CD1c-positive myeloid dendritic cell (primary cell): ENCODE results near the gene MYLIP.
"Not testable (repeated sequence)": the region's sequence is repeated elsewhere in the genome, so short reads cannot be mapped to it uniquely, and the experiment has no call there.

Experiments used
- DNase-seq: peaks from one replicate; pipeline ENCODE4 v3.0.0-alpha.2; 2016; ENCODE audit errors: extremely low spot score

Gene MYLIP

DNA sequence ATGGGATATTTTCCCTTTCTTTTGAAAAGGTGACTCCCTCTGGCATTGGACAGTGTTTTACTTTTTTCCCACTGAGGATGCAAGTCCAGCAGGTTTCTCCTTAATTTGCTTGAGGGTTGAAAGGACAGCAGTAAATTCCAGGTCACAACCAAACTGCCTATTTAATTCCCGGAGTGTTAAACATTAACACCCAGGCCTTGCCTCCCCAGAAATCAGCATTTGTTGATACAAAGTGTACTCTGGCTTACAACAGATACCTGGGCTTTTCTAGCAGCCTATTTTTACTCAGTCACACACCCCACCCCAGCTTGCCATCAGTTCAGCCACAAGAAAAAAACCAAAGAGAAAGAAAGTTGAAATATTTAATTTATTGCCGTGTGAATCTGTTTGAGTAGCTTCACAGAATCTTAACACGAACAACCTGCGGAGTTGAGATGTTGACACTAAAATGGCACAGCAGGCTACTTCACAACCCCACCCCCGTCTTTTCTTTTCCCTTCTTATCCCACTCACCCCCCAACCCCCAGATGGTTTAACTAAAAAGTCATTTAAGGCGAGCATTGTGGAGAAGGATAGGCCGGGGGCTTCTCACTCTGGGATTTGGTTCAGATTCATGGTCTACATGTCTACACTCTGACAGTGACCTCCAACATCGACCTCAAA, 45.7 kb downstream of the MYLIP start:
- DNase-seq = no peak

GRCh38 chr6:16176600-16176999, 47.7 kb downstream of the MYLIP start:
- not testable (repeated sequence) for DNase-seq

DNA sequence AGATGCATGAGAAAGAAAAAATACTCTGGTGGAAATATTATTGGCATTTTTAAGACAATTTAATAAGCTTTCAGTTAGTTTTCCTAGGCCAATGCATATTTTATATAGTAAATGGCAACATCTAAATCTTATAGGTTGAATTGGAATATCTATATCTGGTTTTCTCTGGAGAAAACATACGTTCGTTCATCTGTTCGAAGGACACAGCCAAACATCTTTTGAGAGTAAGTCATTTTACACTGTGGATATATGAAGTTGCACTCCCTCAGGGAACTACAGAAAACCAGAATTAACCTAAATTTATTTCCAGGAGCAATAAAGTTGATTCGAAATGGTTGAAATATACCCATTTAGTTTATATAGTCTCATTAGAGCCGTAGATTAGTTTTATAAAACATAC, 49.0 kb downstream of the MYLIP start:
- no peak for DNase-seq

GRCh38 chr6:16178351-16178750, 49.5 kb downstream of the MYLIP start:
- DNase-seq = no peak

GRCh38 chr6:16179063-16179462, 50.2 kb downstream of the MYLIP start:
- no peak for DNase-seq

GRCh38 chr6:16179970-16180431, 51.1 kb downstream of the MYLIP start:
- DNase-seq = peak; percentile 40

GRCh38 chr6:16180696-16181438, 52.0 kb downstream of the MYLIP start:
- no peak for DNase-seq

- DNase-seq = no peak
Observed at GRCh38 chr6:16181439-16182297, 52.8 kb downstream of the MYLIP start.

GRCh38 chr6:16183187-16183664, 54.3 kb downstream of the MYLIP start:
- DNase-seq = peak; percentile 66

GRCh38 chr6:16184129-16184528, 55.2 kb downstream of the MYLIP start:
- peak; percentile 72 for DNase-seq

- no peak for DNase-seq
Observed at GRCh38 chr6:16184551-16184950, 55.7 kb downstream of the MYLIP start.

DNA sequence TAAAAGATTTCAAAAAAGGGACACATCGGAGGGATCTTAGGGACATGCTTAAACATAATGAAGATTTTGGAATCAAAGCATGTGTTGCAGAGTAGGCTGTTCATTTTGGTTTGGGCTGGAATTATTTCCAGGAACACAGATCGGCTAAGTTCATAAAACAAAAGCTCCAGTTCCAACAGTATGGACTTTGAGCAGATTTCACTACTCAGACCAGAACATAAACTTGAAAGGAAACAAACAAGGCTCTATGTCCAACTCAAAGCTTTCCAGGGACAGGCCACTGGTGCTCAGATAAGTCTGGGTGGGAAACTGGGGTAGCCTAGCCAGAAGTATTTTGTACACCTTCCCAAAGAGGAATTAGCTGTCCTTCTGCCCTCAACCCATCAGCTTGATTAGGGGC, 58.3 kb downstream of the MYLIP start:
- DNase-seq = no peak

DNA sequence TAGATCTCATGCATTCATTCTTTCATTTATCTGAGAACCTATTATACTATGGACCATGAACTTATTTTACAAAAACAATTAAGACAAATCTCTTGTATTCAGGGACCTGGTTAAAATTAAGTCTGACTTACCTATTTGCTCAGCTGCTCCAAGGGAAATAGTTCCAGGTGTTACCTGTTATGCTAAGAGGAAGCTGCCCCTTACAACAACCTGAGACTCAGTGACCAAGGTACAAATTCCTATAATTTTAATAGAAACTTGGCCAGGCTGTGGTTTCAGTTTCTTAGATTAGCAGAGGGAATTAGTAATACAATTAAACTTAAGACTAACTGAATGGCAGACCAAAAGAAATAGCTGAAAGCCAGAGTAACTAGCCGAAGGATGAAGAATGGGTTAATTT, 61.3 kb downstream of the MYLIP start:
- no peak for DNase-seq

DNA sequence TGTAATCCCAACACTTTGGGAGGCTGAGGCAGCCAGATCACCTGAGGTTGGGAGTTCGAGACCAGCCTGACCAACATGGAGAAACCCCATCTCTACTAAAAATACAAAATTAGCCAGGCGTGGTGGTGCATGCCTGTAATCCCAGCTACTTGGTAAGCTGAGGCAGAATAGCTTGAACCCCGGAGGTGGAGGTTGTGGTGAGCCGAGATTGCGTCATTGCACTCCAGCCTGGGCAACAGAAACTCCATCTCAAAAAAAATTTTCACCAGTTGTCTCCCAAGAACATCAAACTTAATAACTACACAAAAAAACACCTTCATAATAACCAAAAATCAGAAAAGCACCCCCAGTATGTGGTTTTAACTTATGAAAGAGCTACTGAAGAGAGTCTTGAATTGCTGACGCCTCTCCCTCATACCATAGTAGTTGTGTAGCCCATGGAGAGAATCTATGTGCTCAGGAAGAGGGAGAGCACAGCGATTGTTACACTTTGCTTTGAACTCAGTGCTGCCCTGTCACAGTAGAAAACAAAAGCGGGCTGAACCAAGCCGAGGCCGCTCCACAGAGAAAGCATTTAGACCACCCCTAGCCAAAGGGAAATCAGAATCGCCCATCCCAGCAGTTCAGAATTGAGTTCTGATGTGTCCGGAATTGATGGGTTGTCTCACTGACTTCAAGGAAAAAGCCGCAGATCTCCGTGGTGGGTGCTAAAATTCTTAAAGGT, 67.5 kb downstream of the MYLIP start:
- no peak for DNase-seq

DNA sequence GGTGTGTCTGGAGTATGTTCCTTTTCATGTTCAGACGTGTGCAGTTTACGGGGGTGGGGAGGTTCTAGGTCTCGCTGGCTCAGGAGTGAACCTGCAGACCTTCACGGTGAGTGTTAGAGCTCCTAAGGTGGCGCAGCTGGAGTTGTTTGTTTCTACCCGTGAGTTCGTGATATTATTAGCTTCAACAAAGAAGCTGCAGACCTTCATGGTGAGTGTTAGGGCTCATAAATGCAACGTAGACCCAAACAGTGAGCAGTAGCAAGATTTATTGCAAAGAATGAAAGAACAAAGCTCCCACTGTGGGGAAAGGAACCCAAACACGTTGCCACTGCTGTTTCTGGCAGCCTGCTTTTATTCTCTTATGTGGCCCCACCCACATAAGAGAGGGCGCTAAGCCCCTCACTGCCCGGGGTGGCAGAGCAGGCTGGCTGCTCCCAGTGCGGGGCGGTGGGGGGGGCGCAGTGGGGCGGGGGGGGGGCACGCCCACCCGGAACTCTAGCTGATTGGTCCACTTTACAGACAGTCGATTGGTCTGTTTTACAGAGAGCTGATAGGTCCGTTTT, 68.2 kb downstream of the MYLIP start:
- DNase-seq = no peak
